ENCODE measurements around the gene SLC12A9. TPM values are rescaled to one million over a fixed set of nuclear protein-coding genes. Genes with fewer than 3 reads are reported as not detected.

Gene SLC12A9
- total RNA-seq, 1 donor from 2014 or later, result 30.5 TPM

DNA sequence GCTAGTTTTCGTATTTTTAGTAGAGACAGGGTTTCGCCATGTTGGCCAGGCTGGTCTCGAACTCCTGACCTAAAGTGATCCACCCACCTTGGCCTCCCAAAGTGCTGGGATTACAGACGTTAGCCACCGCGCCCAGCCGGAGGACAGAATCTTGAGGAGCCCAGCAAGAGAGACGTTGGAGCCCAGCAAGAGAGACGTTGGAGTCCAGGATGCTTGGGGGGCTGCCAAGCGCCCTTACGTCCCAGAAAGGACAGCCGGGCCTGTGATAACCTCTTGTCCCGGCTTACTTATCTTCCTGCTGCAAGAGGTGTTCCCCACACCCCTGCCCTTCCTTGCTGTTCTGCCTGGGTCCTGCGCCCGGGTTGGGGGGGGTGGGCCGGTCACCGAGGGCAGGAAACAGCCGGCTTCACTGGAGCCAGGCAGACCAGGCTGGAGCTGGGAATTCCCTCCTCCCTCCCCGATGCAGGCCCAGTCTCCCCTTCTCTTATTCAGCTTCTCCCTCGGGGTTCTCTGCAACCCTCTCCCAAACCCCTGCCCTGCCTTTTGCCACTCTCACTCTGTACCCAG lies 23.3 kb upstream of the SLC12A9 start:
- Histone ChIP-seq H3K4me2 (ENCODE audit: low read length) (no peak overlapping the region), H3K9ac (ENCODE audit: low read length) (no peak overlapping the region), H3K27ac (ENCODE audit: low read depth, low read length) (no peak overlapping the region), H3K36me3 (ENCODE audit: insufficient read depth, low read length) (no peaks in the 10 kb centered on the region), H3K4me3 (ENCODE audit: insufficient read depth, low read depth, low read length) (no peak overlapping the region), H3K9me3 (ENCODE audit: insufficient read depth, low read depth, low read length) (no peaks in the 10 kb centered on the region), H4K20me1 (ENCODE audit: insufficient read depth, low read length) (peaks cover 25% of the 10 kb centered on the region), H3K4me1 (ENCODE audit: insufficient read depth, low read length) (peaks cover 17% of the 10 kb centered on the region), H3K27me3 (ENCODE audit: insufficient read depth, low read length) (no peaks in the 10 kb centered on the region), H3K79me2 (ENCODE audit: insufficient read depth, low read length) (peaks cover 35% of the 10 kb centered on the region), H2AFZ (ENCODE audit: low read depth, low read length) (no peak overlapping the region)
- Mint-ChIP-seq H3K27ac (ENCODE audit: unreplicated experiment) (no peak overlapping the region), H3K27me3 (ENCODE audit: low read depth, unreplicated experiment) (no peaks in the 10 kb centered on the region), H3K4me3 (ENCODE audit: unreplicated experiment) (peak overlapping the region; percentile 95), H3K9me3 (ENCODE audit: unreplicated experiment) (peaks cover under 1% of the 10 kb centered on the region), H3K36me3 (ENCODE audit: low read depth, unreplicated experiment) (peaks cover 4% of the 10 kb centered on the region), H3K4me1 (ENCODE audit: low read depth, unreplicated experiment) (peaks cover 8% of the 10 kb centered on the region)
- FAIRE-seq, result no peak
- DNase-seq (ENCODE audit: low read depth), result no peak
- no peak for TF ChIP-seq CTCF (IDR thresholded peaks at IDR 0.05; ENCODE audit: insufficient read depth, low read depth, low read length)
- no peak for TF ChIP-seq EZH2 (IDR thresholded peaks at IDR 0.05; ENCODE audit: insufficient read depth, low read length)

GRCh38 chr7:100830396-100830795 lies 22.1 kb upstream of the SLC12A9 start:
- FAIRE-seq (no peak), DNase-seq (ENCODE audit: low read depth) (no peak)
- no peak for TF ChIP-seq EZH2 (IDR thresholded peaks at IDR 0.05; ENCODE audit: insufficient read depth, low read length)
- TF ChIP-seq CTCF (IDR thresholded peaks at IDR 0.05; ENCODE audit: insufficient read depth, low read depth, low read length), result no peak
- Histone ChIP-seq H3K36me3 (ENCODE audit: insufficient read depth, low read length) (no peaks in the 10 kb centered on the region), H3K9me3 (ENCODE audit: insufficient read depth, low read depth, low read length) (no peaks in the 10 kb centered on the region), H3K27me3 (ENCODE audit: insufficient read depth, low read length) (no peaks in the 10 kb centered on the region), H3K27ac (ENCODE audit: low read depth, low read length) (no peak overlapping the region), H3K4me3 (ENCODE audit: insufficient read depth, low read depth, low read length) (no peak overlapping the region), H3K79me2 (ENCODE audit: insufficient read depth, low read length) (peaks cover 23% of the 10 kb centered on the region), H3K9ac (ENCODE audit: low read length) (no peak overlapping the region), H4K20me1 (ENCODE audit: insufficient read depth, low read length) (peaks cover 13% of the 10 kb centered on the region), H3K4me1 (ENCODE audit: insufficient read depth, low read length) (peaks cover 7% of the 10 kb centered on the region), H3K4me2 (ENCODE audit: low read length) (no peak overlapping the region), H2AFZ (ENCODE audit: low read depth, low read length) (no peak overlapping the region)
- Mint-ChIP-seq H3K9me3 (ENCODE audit: unreplicated experiment) (peaks cover 3% of the 10 kb centered on the region), H3K4me3 (ENCODE audit: unreplicated experiment) (no peak overlapping the region), H3K36me3 (ENCODE audit: low read depth, unreplicated experiment) (peaks cover 2% of the 10 kb centered on the region), H3K27ac (ENCODE audit: unreplicated experiment) (peak overlapping the region; percentile 20), H3K27me3 (ENCODE audit: low read depth, unreplicated experiment) (no peaks in the 10 kb centered on the region), H3K4me1 (ENCODE audit: low read depth, unreplicated experiment) (peaks cover 7% of the 10 kb centered on the region)

GRCh38 chr7:100832281-100832633 lies 20.3 kb upstream of the SLC12A9 start:
- H3K79me2 ChIP-seq (ENCODE audit: insufficient read depth, low read length), result peaks cover 6% of the 10 kb centered on the region
- peaks cover 3% of the 10 kb centered on the region for H3K9me3 Mint-ChIP-seq (ENCODE audit: unreplicated experiment)
- no peak overlapping the region for H2AFZ ChIP-seq (ENCODE audit: low read depth, low read length)
- FAIRE-seq, result no peak
- H3K9me3 ChIP-seq (ENCODE audit: insufficient read depth, low read depth, low read length), result no peaks in the 10 kb centered on the region
- no peaks in the 10 kb centered on the region for H3K27me3 Mint-ChIP-seq (ENCODE audit: low read depth, unreplicated experiment)
- no peak overlapping the region for H3K27ac Mint-ChIP-seq (ENCODE audit: unreplicated experiment)
- no peak overlapping the region for H3K27ac ChIP-seq (ENCODE audit: low read depth, low read length)
- no peak overlapping the region for H3K4me3 ChIP-seq (ENCODE audit: insufficient read depth, low read depth, low read length)
- no peak for DNase-seq (ENCODE audit: low read depth)
- H3K27me3 ChIP-seq (ENCODE audit: insufficient read depth, low read length), result no peaks in the 10 kb centered on the region
- no peak overlapping the region for H3K9ac ChIP-seq (ENCODE audit: low read length)
- peaks cover 2% of the 10 kb centered on the region for H3K4me1 ChIP-seq (ENCODE audit: insufficient read depth, low read length)
- no peaks in the 10 kb centered on the region for H4K20me1 ChIP-seq (ENCODE audit: insufficient read depth, low read length)
- H3K36me3 ChIP-seq (ENCODE audit: insufficient read depth, low read length), result no peaks in the 10 kb centered on the region
- no peak overlapping the region for H3K4me3 Mint-ChIP-seq (ENCODE audit: unreplicated experiment)
- no peak overlapping the region for H3K4me2 ChIP-seq (ENCODE audit: low read length)
- H3K4me1 Mint-ChIP-seq (ENCODE audit: low read depth, unreplicated experiment), result peaks cover 13% of the 10 kb centered on the region
- TF ChIP-seq EZH2 (IDR thresholded peaks at IDR 0.05; ENCODE audit: insufficient read depth, low read length) (no peak), CTCF (IDR thresholded peaks at IDR 0.05; ENCODE audit: insufficient read depth, low read depth, low read length) (no peak)
- peaks cover 2% of the 10 kb centered on the region for H3K36me3 Mint-ChIP-seq (ENCODE audit: low read depth, unreplicated experiment)

All from astrocyte (in vitro differentiated cells and primary cell).